Activated CD4-positive, alpha-beta T cell treated with anti-CD3 and anti-CD28 coated beads for 4 hours (primary cell): Measurements from ENCODE around the gene LDB2.

ENCODE experiments used
- DNase-seq, 2 donors: peaks; one replicate each; pipeline ENCODE4 v3.0.0-alpha.2; 2020

LDB2 gene

GRCh38 chr4:16884673-16885460 lies 13.6 kb downstream of the LDB2 start:
- DNase-seq, result no peak

GRCh38 chr4:16883806-16884205 lies 14.6 kb downstream of the LDB2 start:
- no peak for DNase-seq

- DNase-seq, result no peak
These were observed 17.1 kb downstream of the LDB2 start for GRCh38 chr4:16881151-16881884.

- no peak for DNase-seq
These were observed 23.0 kb downstream of the LDB2 start for GRCh38 chr4:16875487-16875886.

GRCh38 chr4:16869594-16870245 lies 28.7 kb downstream of the LDB2 start:
- DNase-seq, result no peak

- DNase-seq, result no peak
These were observed 29.8 kb downstream of the LDB2 start for GRCh38 chr4:16868674-16869073.

- no peak for DNase-seq
These were observed 30.6 kb downstream of the LDB2 start for GRCh38 chr4:16867827-16868226.

- DNase-seq, result no peak
These were observed 31.5 kb downstream of the LDB2 start for GRCh38 chr4:16866974-16867373.

- DNase-seq, result no peak
These were observed 32.6 kb downstream of the LDB2 start for GRCh38 chr4:16865897-16866283.

GRCh38 chr4:16865209-16865896 lies 33.1 kb downstream of the LDB2 start:
- DNase-seq, result no peak

- DNase-seq, result no peak
These were observed 34.2 kb downstream of the LDB2 start for GRCh38 chr4:16864199-16864598.

- DNase-seq, result no peak
These were observed 35.7 kb downstream of the LDB2 start for GRCh38 chr4:16862697-16863096.

- DNase-seq, result no peak
These were observed 37.9 kb downstream of the LDB2 start for GRCh38 chr4:16860516-16860915.

- no peak for DNase-seq
These were observed 39.4 kb downstream of the LDB2 start for GRCh38 chr4:16859031-16859430.

GRCh38 chr4:16858275-16858752 lies 40.1 kb downstream of the LDB2 start:
- no peak for DNase-seq

GRCh38 chr4:16857425-16857824 lies 41.0 kb downstream of the LDB2 start:
- no peak for DNase-seq

- DNase-seq, result no peak
These were observed 44.8 kb downstream of the LDB2 start for GRCh38 chr4:16853640-16854039.

GRCh38 chr4:16852644-16853043 lies 45.8 kb downstream of the LDB2 start:
- no peak for DNase-seq

GRCh38 chr4:16852228-16852627 lies 46.2 kb downstream of the LDB2 start:
- DNase-seq, result no peak

GRCh38 chr4:16846540-16847117 lies 51.8 kb downstream of the LDB2 start:
- no peak for DNase-seq

GRCh38 chr4:16844816-16845586 lies 53.4 kb downstream of the LDB2 start:
- DNase-seq, result no peak
